GM18526 (cell line): ENCODE data around the gene NUP160.

Experiments
- POLR2A ChIP-seq: IDR thresholded peaks from 3 replicates; pipeline ENCODE4 v1.6.1; 2011; ENCODE audit not compliant: insufficient read length; ENCODE audit errors: extremely low read depth

NUP160 gene

DNA sequence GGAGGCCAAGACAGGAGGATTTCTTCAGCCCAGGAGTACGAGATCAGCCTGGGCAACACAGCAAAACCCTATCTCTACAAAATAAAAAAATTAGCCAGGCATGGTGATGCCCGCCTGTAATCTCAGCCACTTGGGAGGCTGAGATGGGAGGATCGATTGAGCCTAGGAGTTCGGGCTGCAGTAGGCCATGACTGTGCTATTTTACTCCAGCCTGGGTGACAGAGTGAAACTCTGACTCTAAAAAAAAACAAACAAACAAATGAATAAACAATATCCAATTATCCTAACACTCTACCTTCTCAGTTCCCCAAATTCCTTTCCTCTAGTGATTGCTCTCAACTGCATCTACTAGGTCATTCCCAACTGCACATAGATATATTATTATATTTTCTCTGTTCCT, 5.4 kb downstream of the NUP160 start:
- TF ChIP-seq POLR2A: no peak

DNA sequence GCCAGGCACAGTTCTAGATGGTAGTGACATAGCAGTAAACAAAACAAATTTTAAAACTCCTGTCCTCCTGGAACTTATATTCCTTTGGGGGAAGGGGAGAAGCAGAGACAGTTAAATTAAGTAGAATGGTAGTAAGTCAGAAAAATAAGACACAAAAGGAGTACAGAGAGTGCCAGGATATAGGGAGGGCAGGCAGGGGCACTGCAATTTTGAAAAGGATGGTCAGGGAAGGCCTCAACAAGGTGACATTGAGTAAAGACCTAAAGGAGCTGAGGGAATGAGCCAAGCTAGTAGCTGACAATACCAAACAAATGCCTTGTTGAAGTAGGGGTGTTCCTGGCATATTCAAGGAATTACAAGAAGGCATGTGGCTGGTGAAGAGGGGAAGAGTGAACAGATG, 10.2 kb downstream of the NUP160 start:
- TF ChIP-seq POLR2A: no peak

DNA sequence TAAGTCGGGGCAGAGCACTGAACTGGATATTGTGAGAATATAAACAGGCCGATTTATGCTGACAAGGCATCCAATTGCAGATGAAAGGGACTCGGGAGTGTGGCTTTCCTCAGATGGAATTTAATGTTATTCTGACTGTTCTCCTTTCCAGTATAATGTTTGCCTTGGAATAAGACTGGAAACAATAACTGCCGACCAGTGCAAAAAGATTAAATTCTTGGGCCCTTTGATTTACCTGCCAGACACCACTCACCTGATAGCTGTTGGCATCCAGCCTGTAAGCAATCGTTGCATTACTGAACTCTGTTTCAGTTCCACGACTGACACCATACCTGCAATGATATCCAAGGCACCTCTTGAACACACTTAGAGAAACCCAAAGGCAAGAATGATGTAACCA, 10.9 kb downstream of the NUP160 start:
- TF ChIP-seq POLR2A: no peak

DNA sequence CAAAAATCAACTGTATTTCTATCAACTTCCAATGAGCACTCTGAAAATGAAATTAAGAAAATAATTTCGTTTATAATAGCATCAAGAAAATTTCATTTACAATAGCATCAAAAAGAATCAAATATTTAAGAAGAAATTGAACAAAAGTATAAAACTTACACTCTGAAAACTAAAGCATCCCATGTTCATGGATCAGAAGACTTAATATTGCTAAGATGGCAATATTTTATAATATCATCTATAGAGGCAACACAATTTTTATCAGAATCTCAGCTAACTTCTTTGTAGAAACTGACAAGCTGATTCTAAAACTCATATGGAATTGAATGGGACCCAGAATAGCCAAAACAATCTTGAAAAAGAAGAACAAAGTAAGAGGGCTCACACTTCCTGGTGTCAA, 19.9 kb downstream of the NUP160 start:
- no peak for TF ChIP-seq POLR2A

DNA sequence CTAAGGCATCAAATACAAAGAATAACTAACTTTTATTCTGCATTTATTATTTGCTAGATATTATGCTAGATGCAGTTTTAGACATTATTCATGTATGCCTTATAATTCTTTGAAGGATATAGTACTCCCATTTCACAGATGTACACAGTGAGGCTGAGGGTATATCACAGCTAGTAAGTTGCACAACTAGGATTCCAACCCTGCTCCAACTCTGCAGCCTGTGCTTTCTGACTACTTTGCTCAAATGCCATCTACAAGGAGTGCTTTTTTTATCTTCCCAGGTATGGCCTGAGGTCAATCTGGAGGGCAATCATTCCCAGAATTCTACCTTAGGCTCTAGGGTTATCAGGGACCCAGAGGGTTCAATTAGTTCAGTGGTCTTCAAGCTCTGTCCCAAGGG, 28.4 kb downstream of the NUP160 start:
- TF ChIP-seq POLR2A: no peak

DNA sequence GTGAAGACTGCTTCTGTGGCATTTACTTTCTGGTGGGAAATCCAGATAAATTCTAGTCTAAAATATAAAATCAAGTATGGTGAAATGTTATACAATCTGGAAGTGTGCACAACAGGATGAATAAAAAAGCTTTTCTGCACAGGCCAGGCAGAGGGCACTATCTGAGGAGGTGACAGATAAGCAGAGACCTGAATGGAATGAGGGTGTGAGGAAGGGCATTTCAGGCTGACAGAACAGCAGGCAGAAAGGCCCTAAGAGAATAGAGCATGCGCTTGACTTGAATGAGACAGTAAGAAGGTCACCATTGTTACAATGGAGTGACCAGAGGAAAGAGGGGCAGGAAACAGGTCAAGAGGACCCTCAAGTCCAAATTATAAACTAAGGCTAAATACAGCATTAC, 47.4 kb downstream of the NUP160 start:
- no peak for TF ChIP-seq POLR2A

DNA sequence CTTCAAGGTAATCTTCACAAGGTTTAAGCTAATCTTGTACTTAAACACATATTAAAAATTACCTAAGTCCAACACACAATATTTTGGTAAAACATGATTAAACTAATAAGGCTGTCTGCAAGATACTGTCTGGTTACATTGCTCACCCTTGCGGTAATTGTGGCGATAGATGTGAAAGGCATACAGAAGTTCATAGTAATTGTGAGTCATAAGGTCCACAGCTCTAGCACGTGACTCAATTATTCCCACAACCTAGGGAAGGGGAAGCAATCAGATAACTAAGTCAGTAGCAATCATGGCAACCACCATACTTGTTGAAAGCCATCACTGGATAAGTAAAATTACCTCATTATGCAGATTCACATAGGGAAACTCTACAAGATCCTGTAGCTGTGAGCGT, 50.5 kb downstream of the NUP160 start:
- TF ChIP-seq POLR2A: no peak

DNA sequence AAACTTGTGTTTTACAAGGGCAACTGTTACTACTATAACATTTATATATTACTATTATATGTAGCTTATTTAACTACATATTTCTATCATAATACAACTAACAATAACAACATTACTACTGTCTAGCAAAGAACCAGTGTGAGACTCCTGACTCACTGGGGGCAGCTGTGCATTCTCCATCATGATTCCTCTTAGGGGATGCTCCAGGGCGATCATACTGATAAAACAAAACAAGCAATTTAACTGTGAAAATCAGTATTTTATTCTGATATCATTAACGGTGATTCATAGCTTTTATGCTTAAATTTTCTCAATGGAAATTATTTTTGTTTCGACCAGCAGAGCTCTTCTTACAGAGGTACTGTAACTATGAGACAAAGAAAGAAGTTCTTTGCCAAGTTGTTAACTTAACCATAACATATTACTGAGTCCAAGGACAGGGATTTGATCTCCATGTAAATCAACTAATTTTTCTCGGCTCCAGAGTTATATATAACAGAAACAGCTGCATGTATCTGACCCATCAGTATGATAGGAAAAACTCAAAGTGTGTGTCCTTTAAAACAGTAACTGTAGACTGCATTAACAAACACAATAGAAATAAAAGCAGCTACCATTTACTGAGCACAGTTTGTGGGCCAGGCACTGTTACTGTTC, 56.2 kb downstream of the NUP160 start:
- TF ChIP-seq POLR2A: no peak

DNA sequence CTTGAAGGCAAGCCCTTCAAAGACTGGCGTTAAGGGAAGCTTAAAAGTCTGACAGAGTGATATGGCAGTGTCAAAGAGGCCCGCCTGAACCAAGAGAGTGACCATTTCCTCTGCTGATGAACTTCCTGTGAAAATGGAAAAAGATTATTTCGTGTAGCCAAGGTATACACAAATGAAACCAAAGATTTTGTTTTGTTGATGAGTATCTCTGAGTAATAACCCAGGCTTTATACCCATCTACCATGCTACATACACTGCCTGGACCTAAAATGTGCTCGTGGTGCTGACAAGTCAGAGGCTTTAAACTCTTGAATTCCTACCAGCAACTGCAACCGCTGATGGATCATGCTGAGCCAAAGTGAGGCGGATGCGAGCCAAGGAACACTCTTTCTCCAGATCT, 60.0 kb downstream of the NUP160 start:
- no peak for TF ChIP-seq POLR2A

DNA sequence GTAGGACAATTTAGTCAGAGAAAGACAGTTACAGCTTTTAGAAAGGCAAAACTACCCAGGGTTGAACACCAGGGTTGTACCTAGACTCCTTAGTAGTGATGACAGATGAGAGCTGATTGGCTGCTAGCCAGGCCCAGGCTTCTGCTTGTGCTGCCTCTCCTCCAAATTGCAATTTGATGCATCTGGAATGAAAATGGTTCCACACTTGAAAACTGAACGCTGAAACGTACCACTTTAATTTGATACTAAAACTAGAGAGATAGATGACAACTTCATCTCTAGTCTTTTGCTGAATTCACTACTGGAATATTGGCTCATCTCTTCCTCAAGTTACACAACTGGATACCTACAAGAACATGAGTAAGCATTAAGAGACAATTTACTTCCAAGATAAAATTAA, 61.8 kb downstream of the NUP160 start:
- no peak for TF ChIP-seq POLR2A

DNA sequence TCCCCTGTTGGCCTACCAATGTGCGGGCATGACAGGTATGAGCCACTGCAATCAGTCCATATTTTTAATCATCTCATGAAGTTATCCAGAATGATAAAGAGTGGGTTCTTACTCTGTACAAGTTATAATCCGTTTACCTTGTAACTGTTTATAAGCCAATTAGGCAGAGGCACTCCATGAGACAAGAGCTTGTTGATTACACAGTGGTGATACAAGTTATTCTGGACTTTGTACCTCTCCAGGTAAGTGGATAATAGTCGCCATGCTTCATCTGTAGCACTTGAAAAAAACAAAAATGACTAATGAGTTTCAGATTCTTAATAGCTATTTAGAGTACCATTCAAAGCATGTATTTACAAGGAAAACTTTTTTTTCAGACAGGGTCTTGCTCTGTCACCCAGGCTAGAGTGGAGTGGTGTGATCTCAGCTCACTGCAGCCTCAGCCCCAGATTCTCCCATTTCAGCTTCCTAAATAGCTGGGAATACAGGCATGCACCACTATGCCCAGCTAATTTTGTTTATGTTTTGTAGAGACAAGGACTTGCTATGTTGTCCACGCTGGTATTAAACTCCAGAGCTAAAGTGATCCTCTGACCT, 63.3 kb downstream of the NUP160 start:
- no peak for TF ChIP-seq POLR2A

DNA sequence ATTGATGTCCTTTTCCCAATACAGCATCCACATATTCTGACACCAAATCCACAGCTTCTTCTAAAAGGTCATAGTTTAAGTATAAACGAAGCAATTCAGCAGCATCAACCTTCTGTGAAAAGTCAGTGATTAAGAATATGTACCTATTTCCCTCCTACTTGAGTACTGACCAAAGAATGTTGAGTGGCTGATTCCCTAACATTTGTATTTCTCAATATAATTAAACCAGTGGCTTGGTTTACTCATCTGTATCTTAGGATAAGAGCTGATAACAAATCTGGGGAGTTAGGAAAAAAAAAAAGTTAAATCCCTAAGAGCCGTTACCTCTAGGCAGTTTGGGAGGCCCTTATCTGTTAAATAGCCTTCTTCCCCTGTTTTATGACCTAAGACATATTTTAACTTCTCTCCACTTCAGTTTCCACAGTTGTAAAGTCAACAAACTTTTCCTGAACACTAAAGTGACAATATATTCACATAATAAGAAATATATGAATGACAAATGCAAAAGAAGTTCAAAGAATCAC, 65.0 kb downstream of the NUP160 start:
- no peak for TF ChIP-seq POLR2A

DNA sequence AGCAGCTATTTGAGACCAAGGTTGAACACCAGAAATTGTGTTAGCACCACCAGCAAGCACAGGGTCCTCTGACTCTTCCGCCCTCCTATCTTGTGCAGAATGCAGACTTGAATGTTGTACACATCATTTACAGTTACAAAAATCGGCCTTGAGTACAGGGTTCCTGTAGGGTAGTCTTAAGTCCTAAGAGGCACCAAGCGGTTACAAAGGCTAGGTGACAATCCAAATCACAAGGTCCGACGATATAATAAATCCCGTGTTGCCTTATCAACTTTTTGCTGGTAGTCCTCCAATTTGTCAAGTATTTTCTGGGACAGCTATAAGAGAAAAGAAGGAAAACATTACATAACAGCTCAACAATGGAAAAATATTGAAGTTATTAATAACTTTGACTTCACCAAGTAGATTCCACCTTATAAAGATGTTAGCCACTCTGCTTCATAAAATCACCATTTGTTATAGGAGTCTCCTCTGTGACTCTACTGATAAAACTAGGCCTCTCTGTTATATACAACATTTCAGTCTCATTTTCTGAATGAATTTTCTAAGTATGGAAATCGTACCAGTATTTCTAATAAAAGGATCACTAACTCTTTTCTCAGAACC, 69.2 kb downstream of the NUP160 start:
- no peak for TF ChIP-seq POLR2A

DNA sequence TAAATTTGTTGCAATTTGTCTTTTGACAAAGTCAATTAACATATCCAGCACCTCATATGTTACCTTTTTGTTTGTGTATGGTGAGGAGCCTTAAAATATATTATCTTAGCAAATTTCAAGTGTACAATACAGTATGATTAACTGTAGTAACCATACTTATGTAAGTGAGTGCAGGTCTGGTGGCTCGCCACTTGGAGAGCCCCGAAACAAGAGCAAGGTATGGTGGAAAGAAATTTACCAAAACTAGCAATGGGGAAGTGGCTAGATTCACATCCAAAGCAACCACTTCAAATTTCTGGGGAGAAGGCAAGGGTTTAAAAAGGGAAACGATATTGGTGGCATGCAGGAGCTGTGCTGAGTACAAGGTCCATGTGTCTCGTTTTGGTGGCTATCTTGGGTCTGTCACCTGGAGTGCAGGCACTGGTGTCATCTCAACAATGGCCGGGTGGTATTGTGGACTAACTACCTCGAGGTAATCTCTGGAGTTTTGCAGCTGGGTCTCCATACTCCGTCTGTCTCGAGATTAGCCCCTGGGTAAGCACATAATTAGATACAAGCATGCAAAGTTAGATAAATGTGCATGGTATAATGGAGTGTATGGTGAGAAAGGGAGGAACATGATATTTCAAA, 72.8 kb downstream of the NUP160 start:
- no peak for TF ChIP-seq POLR2A

DNA sequence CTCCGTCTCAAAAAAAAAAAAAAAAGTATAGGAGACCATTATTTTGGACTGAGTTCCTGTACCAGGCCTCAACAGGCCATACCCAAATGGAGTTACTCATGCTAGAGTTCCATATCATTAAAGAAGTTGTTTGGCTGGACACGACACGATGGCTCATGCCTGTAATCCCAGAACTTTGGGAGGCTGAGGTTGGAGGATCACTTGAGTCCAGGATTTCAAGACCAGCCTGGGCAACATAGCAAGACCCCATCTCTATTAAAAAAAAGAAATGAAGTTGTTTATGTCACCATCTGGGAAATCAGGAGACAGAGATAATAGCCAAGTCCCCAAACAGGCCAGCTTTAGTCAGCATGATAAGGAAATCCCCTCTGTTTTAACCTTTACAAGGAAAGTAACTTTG, 74.3 kb downstream of the NUP160 start:
- no peak for TF ChIP-seq POLR2A

DNA sequence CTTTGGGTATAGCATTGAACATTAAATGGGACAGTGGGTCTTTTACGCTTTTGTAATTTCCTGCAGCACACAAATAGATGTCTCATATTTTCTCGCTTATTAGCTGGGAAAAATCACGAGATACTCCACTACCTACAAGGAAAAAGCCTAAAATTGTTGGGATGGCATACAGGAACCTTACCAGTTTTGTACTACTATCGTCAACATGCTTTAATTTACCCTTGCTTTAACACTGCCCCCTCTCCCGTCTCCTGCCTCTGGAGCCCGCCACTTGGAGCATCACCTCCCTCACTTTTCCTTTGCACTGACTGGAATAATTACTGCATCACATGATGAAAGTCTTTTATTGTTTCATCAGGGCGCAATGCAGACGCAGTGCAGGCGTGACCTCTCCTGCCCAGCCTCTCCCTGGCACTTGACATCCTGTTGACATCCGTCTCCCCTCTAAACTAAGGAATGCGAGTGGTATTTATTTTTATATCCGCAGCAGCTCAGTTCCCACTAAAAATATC, 80.0 kb downstream of the NUP160 start:
- no peak for TF ChIP-seq POLR2A
